Measurements from ENCODE around the gene EFNA3.

EFNA3 gene

DNA sequence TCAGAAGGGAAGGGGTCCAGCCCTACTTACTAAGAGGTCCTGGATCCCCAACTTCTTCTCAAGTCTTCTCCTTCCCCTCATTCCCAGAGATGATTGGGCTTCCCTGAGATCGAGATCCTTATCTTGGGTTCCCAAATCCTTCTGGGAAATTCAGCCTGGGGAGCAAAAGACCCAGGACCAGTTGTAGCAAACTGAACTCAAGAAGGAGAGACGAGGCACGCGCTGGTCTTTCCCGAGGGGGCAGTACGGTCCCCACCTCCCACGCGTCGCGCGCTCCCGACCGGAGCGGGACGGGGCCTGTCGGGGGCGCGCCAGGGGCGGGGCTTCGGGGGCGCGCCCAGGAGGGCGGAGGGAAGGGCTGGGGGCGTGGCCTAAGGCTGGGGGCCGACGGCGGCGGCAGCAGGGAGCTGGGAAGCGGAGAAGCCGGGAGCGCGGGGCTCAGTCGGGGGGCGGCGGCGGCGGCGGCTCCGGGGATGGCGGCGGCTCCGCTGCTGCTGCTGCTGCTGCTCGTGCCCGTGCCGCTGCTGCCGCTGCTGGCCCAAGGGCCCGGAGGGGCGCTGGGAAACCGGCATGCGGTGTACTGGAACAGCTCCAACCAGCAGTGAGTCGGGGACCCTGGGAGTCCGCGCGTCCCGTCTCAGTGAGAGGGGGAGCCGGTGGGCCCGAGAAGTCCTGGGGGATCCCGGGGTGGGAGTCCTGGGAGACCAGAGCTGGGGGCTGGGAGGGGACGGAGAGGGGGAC, at the start of gene EFNA3:
EFNA3 (plus strand) TSS at position 369 of the 741 bp plus-strand sequence; CDS start at position 474, 105 bp downstream.
- DNase-seq (ENCODE audit: low read depth in 2 of 2), result no peak

GRCh38 chr1:155029513-155030242, 49.0 kb upstream of the EFNA3 start:
- no peak for DNase-seq (ENCODE audit: low read depth in 2 of 2)

- DNase-seq (ENCODE audit: low read depth in 2 of 2), result no peak
Measured at GRCh38 chr1:155030243-155030795, 48.3 kb upstream of the EFNA3 start.

DNA sequence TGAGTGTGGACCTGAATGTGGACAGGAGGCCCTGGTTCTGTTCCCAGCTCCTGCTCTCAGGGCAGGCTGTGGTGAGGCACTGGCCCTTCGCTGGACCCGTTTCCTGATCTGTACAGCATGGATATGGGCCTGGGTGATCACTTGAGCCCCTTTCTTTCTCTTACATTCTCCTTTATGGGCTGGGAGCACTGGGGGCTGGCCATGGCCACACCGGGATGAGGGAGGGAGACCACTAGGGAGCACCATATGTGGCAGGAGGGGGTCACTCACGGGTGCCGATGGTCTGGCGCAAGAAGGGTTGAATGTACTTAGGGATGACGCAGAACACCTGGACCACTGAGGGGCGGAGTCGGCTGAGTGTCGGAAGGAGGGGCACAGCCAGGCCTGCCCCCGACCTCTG, 47.7 kb upstream of the EFNA3 start:
- no peak for DNase-seq (ENCODE audit: low read depth in 2 of 2)

DNA sequence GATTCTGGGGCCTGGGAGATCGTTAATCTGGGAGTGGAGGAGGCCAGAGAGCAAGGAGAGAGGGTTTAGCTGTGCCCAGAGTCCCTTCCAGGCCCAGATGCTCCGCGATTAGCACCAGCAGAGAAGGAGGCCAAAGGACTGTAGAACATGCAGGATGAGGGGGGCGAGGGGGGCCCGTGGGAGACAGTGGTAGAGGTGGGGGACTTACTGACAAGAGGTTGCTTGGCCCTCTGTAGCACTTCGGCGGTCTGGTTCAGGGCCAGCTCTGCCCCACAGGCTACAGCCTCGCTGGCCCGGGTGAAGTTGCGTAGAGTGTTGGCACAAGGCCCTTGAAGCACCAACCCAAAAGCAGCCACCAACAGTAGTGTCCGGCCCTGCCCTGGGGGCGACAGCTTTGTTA, 45.8 kb upstream of the EFNA3 start:
- DNase-seq (ENCODE audit: low read depth in 2 of 2), result no peak

GRCh38 chr1:155033524-155033923, 45.1 kb upstream of the EFNA3 start, which contains the start of the genes DCST1 and DCST2:
Gene DCST1 (plus strand): TSS chr1:155033824. CDS start chr1:155034037, 213 bp downstream.
Gene DCST2 (minus strand): TSS chr1:155033781. CDS start chr1:155033701, 80 bp downstream.
- no peak for DNase-seq (ENCODE audit: low read depth in 2 of 2)

DNA sequence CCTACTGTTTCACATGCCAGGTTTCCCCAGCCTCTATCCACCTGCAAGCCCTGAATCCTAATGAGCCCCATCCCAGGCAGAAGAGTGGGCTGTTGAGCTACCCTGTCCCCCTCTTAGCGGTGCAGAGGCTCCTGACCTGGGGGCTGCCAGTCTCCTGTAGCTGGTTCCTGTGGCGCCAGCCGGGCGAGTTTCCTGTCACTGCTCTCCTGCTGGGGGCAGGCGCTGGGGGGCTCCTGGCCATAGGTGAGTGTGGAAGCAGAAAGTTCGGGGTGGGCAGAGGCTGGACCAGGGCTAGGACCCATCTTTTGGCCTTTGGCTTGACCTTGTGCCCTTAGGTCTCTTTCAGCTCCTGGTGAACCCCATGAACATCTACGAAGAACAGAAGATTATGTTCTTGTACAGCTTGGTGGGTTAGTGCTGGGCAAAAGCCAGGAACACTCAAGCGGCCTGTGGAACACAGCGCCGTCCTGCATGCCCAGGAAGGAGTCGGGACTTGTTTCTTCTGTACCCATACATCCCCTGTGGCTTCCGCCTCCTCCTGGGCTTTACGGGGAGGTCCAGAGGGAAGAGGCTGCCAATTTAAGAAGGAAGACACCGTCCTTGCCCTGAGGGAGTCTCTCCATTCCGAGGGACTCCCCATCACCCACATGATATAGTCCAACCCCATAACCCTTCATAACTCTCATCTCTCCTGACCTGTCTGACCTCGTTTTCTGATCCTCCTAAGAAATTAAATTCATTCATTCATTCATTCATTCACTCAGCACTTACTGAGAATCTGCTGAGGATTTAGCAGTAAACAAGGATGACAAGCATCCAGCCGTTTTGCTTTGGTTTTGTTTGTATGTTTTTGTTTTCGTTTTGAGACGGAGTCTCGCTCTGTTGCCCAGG, 44.1 kb upstream of the EFNA3 start:
- no peak for DNase-seq (ENCODE audit: low read depth in 2 of 2)

GRCh38 chr1:155035936-155036335, 42.7 kb upstream of the EFNA3 start:
- no peak for DNase-seq (ENCODE audit: low read depth in 2 of 2)

DNA sequence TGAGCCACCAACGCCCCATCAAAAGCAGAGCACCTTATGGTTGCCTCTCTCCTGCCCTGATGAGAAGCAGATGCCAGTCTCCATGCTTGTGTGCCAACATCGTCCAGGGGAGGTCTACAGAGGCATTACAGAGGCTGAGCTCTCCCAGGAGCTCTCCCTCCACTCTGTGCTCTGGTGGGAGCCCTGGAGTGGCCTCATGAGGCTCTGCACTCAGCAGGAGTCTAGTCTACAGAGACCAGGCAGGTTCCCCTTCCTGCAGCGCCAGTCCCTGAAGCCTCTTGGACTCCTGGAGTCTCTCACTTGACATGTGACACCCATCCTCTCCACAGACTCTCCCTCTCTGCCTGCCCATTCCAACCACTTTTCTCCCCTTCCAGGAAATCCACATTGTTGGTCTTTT, 41.6 kb upstream of the EFNA3 start:
- no peak for DNase-seq (ENCODE audit: low read depth in 2 of 2)

DNA sequence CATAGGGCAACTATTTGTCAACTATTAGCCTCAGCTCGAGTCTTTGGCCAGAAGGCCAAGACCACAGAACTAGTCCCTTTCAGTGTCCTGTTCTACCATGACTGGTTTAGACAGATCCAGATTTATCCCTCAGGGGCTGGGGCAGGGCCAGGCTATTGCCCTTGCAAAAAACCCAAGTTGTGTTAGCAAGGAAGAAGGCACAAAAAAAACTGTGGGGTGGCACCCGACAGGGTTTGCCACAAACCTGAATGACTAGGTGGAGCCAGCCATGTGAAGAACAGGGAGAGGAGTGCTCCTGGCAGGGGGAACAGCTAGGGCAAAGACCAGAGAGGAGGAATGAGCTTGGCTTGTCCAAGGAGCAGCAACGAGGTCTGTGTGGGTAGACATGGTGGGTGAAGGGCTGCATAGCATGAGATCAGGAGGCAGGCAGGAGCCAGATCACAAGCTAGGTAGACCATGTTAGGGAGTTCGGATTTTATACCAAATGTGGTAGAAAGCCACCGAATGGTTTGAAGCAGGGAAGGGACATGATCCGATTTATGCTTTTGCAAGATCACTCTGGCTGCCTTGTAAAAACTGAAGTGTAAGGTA, 40.7 kb upstream of the EFNA3 start:
- no peak for DNase-seq (ENCODE audit: low read depth in 2 of 2)

GRCh38 chr1:155038602-155039307, 39.9 kb upstream of the EFNA3 start:
- DNase-seq (ENCODE audit: low read depth in 2 of 2), result no peak

- DNase-seq (ENCODE audit: low read depth in 2 of 2), result no peak
Measured at GRCh38 chr1:155039308-155039669, 39.3 kb upstream of the EFNA3 start.

GRCh38 chr1:155040358-155041093, 38.1 kb upstream of the EFNA3 start:
- DNase-seq (ENCODE audit: low read depth in 2 of 2), result no peak

DNA sequence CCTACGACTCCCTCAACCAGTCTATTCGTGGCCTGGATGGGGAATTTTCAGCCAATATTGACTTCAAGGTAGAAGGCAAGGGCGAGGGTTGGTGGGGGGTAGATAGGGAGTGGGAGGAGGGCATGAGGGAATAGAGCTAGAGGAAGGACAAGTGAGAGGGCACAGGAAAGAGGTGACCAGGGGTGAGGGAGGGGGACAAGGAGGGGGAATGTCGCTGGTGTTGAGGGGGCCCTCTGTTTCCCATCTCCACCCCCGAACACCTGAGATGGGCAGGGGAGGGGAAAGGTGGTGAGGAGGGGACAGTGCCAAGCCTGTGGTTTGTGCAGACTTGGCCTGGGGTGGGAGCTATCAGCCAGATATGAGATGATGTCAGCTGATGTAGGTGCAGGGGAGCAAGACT, 35.8 kb upstream of the EFNA3 start:
- DNase-seq (ENCODE audit: low read depth in 2 of 2), result no peak

DNA sequence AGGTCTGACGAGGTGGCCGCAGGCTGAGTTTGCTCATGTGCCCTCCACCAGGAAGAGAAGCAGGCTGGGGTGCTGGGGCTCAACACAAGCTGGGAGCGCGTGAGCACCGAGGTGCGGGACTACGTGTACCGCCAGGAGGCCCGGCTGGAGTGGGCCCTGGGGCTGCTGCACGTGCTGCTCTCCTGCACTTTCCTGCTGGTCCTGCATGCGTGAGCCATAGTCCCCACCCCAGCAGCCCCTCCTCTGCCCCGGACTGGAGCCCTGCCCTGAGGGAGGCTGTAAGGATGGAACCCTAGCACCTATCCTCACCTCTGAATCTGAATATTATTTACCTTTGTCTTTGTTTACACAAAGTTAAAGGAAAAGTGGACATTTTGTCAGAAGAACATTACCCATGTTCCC, 35.3 kb upstream of the EFNA3 start:
- DNase-seq (ENCODE audit: low read depth in 2 of 2), result no peak

DNA sequence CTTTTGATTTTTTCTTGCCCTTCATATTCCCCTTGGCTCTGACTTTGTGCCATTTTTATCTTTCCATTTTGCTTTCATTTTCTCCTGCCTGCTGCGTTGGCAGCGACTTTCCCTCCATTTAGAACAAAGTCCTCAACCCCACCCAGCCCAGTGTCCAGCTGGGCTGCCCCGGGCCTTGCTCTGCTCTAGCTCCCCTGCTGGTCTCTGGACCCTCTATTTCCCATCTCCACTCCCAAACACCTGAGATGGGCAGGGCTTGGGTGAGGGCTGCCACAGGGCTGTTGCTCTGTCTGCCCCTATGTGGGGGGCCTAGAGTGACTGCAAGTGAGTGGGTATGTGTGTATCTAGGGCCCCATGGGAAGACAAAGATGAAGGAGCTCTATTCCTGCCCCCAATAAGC, 34.8 kb upstream of the EFNA3 start:
- no peak for DNase-seq (ENCODE audit: low read depth in 2 of 2)

GRCh38 chr1:155044365-155044764, 34.3 kb upstream of the EFNA3 start:
- DNase-seq (ENCODE audit: low read depth in 2 of 2), result no peak

GRCh38 chr1:155044812-155045657, 33.6 kb upstream of the EFNA3 start:
- DNase-seq (ENCODE audit: low read depth in 2 of 2), result no peak
